Measurements from ENCODE around the gene TOR2A.

TOR2A gene

GRCh38 chr9:127779136-127779981, 44.3 kb upstream of the TOR2A start:
- 24% methylated on average over 13 of the region's 17 CpGs for WGBS (ENCODE audit: insufficient coverage)
- peaks cover 27 to 92% (median 84%) of the 10 kb centered on the region in 4 experiments for H3K4me1 ChIP-seq (ENCODE audit: control extremely low read depth in 1 of 4, control insufficient read depth in 4 of 4, insufficient read depth in 4 of 4, low read length in 3 of 4)
- POLR2A ChIA-PET: interaction anchor here (0.6 to 2.8 kb wide), 4 partner anchors 9 to 1515 kb away, joined by 3 to 13 read pairs (median 5); no protein-coding TSS in a partner anchor
- no peaks in the 10 kb centered on the region for H3K9me3 ChIP-seq (ENCODE audit: control extremely low read depth in 1 of 5, control insufficient read depth in 4 of 5, insufficient read depth in 2 of 5, low read depth in 1 of 5, low read length in 4 of 5)
- peak in 1 of 3 donors; percentile 50 for DNase-seq
- peak overlapping the region; percentile 64 to 78 for H3K27ac ChIP-seq (ENCODE audit: insufficient read depth in 1 of 2, low read depth in 1 of 2, low read length in 2 of 2, poor library complexity in 1 of 2, severe bottlenecking in 2 of 2)
- no peaks in the 10 kb centered on the region for H3K27me3 ChIP-seq (replicated peaks in 2 of 5; ENCODE audit: control insufficient read depth in 4 of 5, insufficient read depth in 5 of 5, low read length in 4 of 5)
- H3K4me3 ChIP-seq (ENCODE audit: control insufficient read depth in 1 of 7, extremely low read depth in 1 of 7, insufficient read depth in 4 of 7, low read depth in 2 of 7, low read length in 6 of 7): peak overlapping the region; percentile 41 to 94 (median 84)
- CTCF ChIA-PET: interaction anchor here (0.6 to 12.9 kb wide), 6 partner anchors 8 to 127 kb away, joined by 3 to 244 read pairs (median 4); no protein-coding TSS in a partner anchor
- H3K36me3 ChIP-seq (ENCODE audit: control insufficient read depth in 4 of 4, insufficient read depth in 4 of 4, low read length in 3 of 4): peaks cover 0 to 4% (median 3%) of the 10 kb centered on the region in 4 experiments

GRCh38 chr9:127778280-127779135, 43.4 kb upstream of the TOR2A start, which contains the start of gene SH2D3C:
SH2D3C (minus strand) TSS chr9:127778666; CDS start chr9:127778627, 39 bp downstream.
- H3K27me3 ChIP-seq (replicated peaks in 2 of 5; ENCODE audit: control insufficient read depth in 4 of 5, insufficient read depth in 5 of 5, low read length in 4 of 5): no peaks in the 10 kb centered on the region
- H3K36me3 ChIP-seq (ENCODE audit: control insufficient read depth in 4 of 4, insufficient read depth in 4 of 4, low read length in 3 of 4): peaks cover 0 to 12% (median 6%) of the 10 kb centered on the region in 4 experiments
- peaks cover 26 to 90% (median 82%) of the 10 kb centered on the region in 4 experiments for H3K4me1 ChIP-seq (ENCODE audit: control extremely low read depth in 1 of 4, control insufficient read depth in 4 of 4, insufficient read depth in 4 of 4, low read length in 3 of 4)
- DNase-seq: peak in 2 of 3 donors; percentile 54 to 63
- CTCF ChIA-PET: interaction anchor here (0.6 to 12.9 kb wide), 5 partner anchors 9 to 128 kb away, joined by 3 to 244 read pairs (median 4); no protein-coding TSS in a partner anchor
- H3K4me3 ChIP-seq (ENCODE audit: control insufficient read depth in 1 of 7, extremely low read depth in 1 of 7, insufficient read depth in 4 of 7, low read depth in 2 of 7, low read length in 6 of 7): peak within 1 kb of the TSS; percentile 58 to 94 (median 86)
- POLR2A ChIA-PET: interaction anchor here (0.6 to 2.8 kb wide), 3 partner anchors 8 to 283 kb away, joined by 3 to 13 read pairs (median 3); no protein-coding TSS in a partner anchor
- H3K27ac ChIP-seq (ENCODE audit: insufficient read depth in 1 of 2, low read depth in 1 of 2, low read length in 2 of 2, poor library complexity in 1 of 2, severe bottlenecking in 2 of 2): peak within 1 kb of the TSS; percentile 64 to 78
- 0% methylated on average over 12 of the region's 13 CpGs for WGBS (ENCODE audit: insufficient coverage)
- H3K9me3 ChIP-seq (ENCODE audit: control extremely low read depth in 1 of 5, control insufficient read depth in 4 of 5, insufficient read depth in 2 of 5, low read depth in 1 of 5, low read length in 4 of 5): no peaks in the 10 kb centered on the region

GRCh38 chr9:127777368-127777980, 42.4 kb upstream of the TOR2A start:
- ChIA-PET CTCF (interaction anchor here (12.9 kb wide), 1 partner anchor 11 kb away, joined by 244 read pairs; no protein-coding TSS in a partner anchor), POLR2A (no interaction called here)
- Histone ChIP-seq H3K4me3 (ENCODE audit: control insufficient read depth in 1 of 7, extremely low read depth in 1 of 7, insufficient read depth in 4 of 7, low read depth in 2 of 7, low read length in 6 of 7) (peak overlapping the region; percentile 58 to 94 (median 87)), H3K36me3 (ENCODE audit: control insufficient read depth in 4 of 4, insufficient read depth in 4 of 4, low read length in 3 of 4) (peaks cover under 1 to 21% (median 10%) of the 10 kb centered on the region in 4 experiments), H3K27me3 (replicated peaks in 2 of 5; ENCODE audit: control insufficient read depth in 4 of 5, insufficient read depth in 5 of 5, low read length in 4 of 5) (no peaks in the 10 kb centered on the region), H3K27ac (ENCODE audit: insufficient read depth in 1 of 2, low read depth in 1 of 2, low read length in 2 of 2, poor library complexity in 1 of 2, severe bottlenecking in 2 of 2) (peak overlapping the region; percentile 66 to 78), H3K9me3 (ENCODE audit: control extremely low read depth in 1 of 5, control insufficient read depth in 4 of 5, insufficient read depth in 2 of 5, low read depth in 1 of 5, low read length in 4 of 5) (no peaks in the 10 kb centered on the region), H3K4me1 (ENCODE audit: control extremely low read depth in 1 of 4, control insufficient read depth in 4 of 4, insufficient read depth in 4 of 4, low read length in 3 of 4) (peaks cover 22 to 80% (median 74%) of the 10 kb centered on the region in 4 experiments)
- no peak for DNase-seq
- 2% methylated on average over 13 of the region's 18 CpGs for WGBS (ENCODE audit: insufficient coverage)

GRCh38 chr9:127776924-127777289, 41.8 kb upstream of the TOR2A start:
- POLR2A ChIA-PET: interaction anchor here (1.5 kb wide), 1 partner anchor 9 kb away, joined by 17 read pairs; the partner anchor contains the start of gene CDK9
- no peak for DNase-seq
- Histone ChIP-seq H3K27me3 (replicated peaks in 2 of 5; ENCODE audit: control insufficient read depth in 4 of 5, insufficient read depth in 5 of 5, low read length in 4 of 5) (no peaks in the 10 kb centered on the region), H3K36me3 (ENCODE audit: control insufficient read depth in 4 of 4, insufficient read depth in 4 of 4, low read length in 3 of 4) (peaks cover 2 to 23% (median 12%) of the 10 kb centered on the region in 4 experiments), H3K9me3 (ENCODE audit: control extremely low read depth in 1 of 5, control insufficient read depth in 4 of 5, insufficient read depth in 2 of 5, low read depth in 1 of 5, low read length in 4 of 5) (no peaks in the 10 kb centered on the region), H3K4me1 (ENCODE audit: control extremely low read depth in 1 of 4, control insufficient read depth in 4 of 4, insufficient read depth in 4 of 4, low read length in 3 of 4) (peaks cover 21 to 75% (median 70%) of the 10 kb centered on the region in 4 experiments), H3K27ac (ENCODE audit: insufficient read depth in 1 of 2, low read depth in 1 of 2, low read length in 2 of 2, poor library complexity in 1 of 2, severe bottlenecking in 2 of 2) (peak overlapping the region; percentile 66 to 78), H3K4me3 (ENCODE audit: control insufficient read depth in 1 of 7, extremely low read depth in 1 of 7, insufficient read depth in 4 of 7, low read depth in 2 of 7, low read length in 6 of 7) (peak overlapping the region; percentile 41 to 94 (median 87))
- CTCF ChIA-PET: interaction anchor here (2.2 to 2.9 kb wide), 2 partner anchors 8 to 11 kb away, joined by 8 to 20 read pairs; partner anchors contain the start of gene CDK9
- WGBS (ENCODE audit: insufficient coverage): 6% methylated on average over 3 of the region's 5 CpGs

- Histone ChIP-seq H3K27me3 (replicated peaks in 2 of 5; ENCODE audit: control insufficient read depth in 4 of 5, insufficient read depth in 5 of 5, low read length in 4 of 5) (no peaks in the 10 kb centered on the region), H3K36me3 (ENCODE audit: control insufficient read depth in 4 of 4, insufficient read depth in 4 of 4, low read length in 3 of 4) (peaks cover 2 to 26% (median 13%) of the 10 kb centered on the region in 4 experiments), H3K4me3 (ENCODE audit: control insufficient read depth in 1 of 7, extremely low read depth in 1 of 7, insufficient read depth in 4 of 7, low read depth in 2 of 7, low read length in 6 of 7) (peak overlapping the region; percentile 41 to 94 (median 87)), H3K4me1 (ENCODE audit: control extremely low read depth in 1 of 4, control insufficient read depth in 4 of 4, insufficient read depth in 4 of 4, low read length in 3 of 4) (peaks cover 16 to 73% (median 67%) of the 10 kb centered on the region in 4 experiments), H3K27ac (ENCODE audit: insufficient read depth in 1 of 2, low read depth in 1 of 2, low read length in 2 of 2, poor library complexity in 1 of 2, severe bottlenecking in 2 of 2) (peak overlapping the region; percentile 66 to 78), H3K9me3 (ENCODE audit: control extremely low read depth in 1 of 5, control insufficient read depth in 4 of 5, insufficient read depth in 2 of 5, low read depth in 1 of 5, low read length in 4 of 5) (no peaks in the 10 kb centered on the region)
- CTCF ChIA-PET: interaction anchor here (0.7 to 2.9 kb wide), 3 partner anchors 9 to 11 kb away, joined by 3 to 20 read pairs (median 8); partner anchors contain the start of gene CDK9
- DNase-seq: peak; percentile 86 to 97 (median 96)
- POLR2A ChIA-PET: interaction anchor here (0.9 to 1.5 kb wide), 2 partner anchors 9 to 21 kb away, joined by 4 to 17 read pairs; partner anchors contain the start of gene CDK9
- 0% methylated on average over 10 of the region's 15 CpGs for WGBS (ENCODE audit: insufficient coverage)
Observed at GRCh38 chr9:127776195-127776923, 41.3 kb upstream of the TOR2A start.

Data from common myeloid progenitor, CD34-positive (primary cell).